GM19452 (cell line): ENCODE data around the gene KCNMA1.

ENCODE experiments used
- ATAC-seq: cut with Tn5 transposase; IDR thresholded peaks from one replicate; pipeline ENCODE4 v1.9.1; 2021; ENCODE audit not compliant: unreplicated experiment

KCNMA1 gene

GRCh38 chr10:77256346-77256745, 381.3 kb downstream of the KCNMA1 start:
- no peak for ATAC-seq

- ATAC-seq: no peak
Measured at GRCh38 chr10:77253556-77254064, 384.0 kb downstream of the KCNMA1 start.

- no peak for ATAC-seq
Measured at GRCh38 chr10:77253147-77253545, 384.5 kb downstream of the KCNMA1 start.

GRCh38 chr10:77252380-77253146, 385.0 kb downstream of the KCNMA1 start:
- no peak for ATAC-seq

GRCh38 chr10:77251297-77252013, 386.2 kb downstream of the KCNMA1 start:
- ATAC-seq: no peak

- ATAC-seq: no peak
Measured at GRCh38 chr10:77249901-77250459, 387.6 kb downstream of the KCNMA1 start.

- ATAC-seq: no peak
Measured at GRCh38 chr10:77248104-77248790, 389.4 kb downstream of the KCNMA1 start.

GRCh38 chr10:77247031-77247990, 390.3 kb downstream of the KCNMA1 start:
- ATAC-seq: no peak

- ATAC-seq: no peak
Measured at GRCh38 chr10:77245953-77246352, 391.7 kb downstream of the KCNMA1 start.

GRCh38 chr10:77244746-77245145, 392.9 kb downstream of the KCNMA1 start:
- ATAC-seq: no peak

GRCh38 chr10:77244286-77244685, 393.3 kb downstream of the KCNMA1 start:
- ATAC-seq: no peak

- ATAC-seq: no peak
Measured at GRCh38 chr10:77241350-77241725, 396.3 kb downstream of the KCNMA1 start.

- ATAC-seq: no peak
Measured at GRCh38 chr10:77240706-77241349, 396.8 kb downstream of the KCNMA1 start.

GRCh38 chr10:77240041-77240652, 397.5 kb downstream of the KCNMA1 start:
- ATAC-seq: no peak

- no peak for ATAC-seq
Measured at GRCh38 chr10:77237120-77237519, 400.5 kb downstream of the KCNMA1 start.

GRCh38 chr10:77236700-77237099, 400.9 kb downstream of the KCNMA1 start:
- no peak for ATAC-seq

- no peak for ATAC-seq
Measured at GRCh38 chr10:77236029-77236428, 401.6 kb downstream of the KCNMA1 start.

GRCh38 chr10:77234599-77234998, 403.0 kb downstream of the KCNMA1 start:
- no peak for ATAC-seq

GRCh38 chr10:77233466-77233865, 404.1 kb downstream of the KCNMA1 start:
- ATAC-seq: no peak
